Measurements from ENCODE around the gene FAF1. TPM values are rescaled to one million over a fixed set of nuclear protein-coding genes. Genes with fewer than 3 reads are reported as not detected.

FAF1 gene
- total and polyA plus RNA-seq, 9 of the 15 experiments (the other 6 are each of a cell fraction or from before 2014, with no cell fraction given): 48.7 to 225 (median 118) TPM

DNA sequence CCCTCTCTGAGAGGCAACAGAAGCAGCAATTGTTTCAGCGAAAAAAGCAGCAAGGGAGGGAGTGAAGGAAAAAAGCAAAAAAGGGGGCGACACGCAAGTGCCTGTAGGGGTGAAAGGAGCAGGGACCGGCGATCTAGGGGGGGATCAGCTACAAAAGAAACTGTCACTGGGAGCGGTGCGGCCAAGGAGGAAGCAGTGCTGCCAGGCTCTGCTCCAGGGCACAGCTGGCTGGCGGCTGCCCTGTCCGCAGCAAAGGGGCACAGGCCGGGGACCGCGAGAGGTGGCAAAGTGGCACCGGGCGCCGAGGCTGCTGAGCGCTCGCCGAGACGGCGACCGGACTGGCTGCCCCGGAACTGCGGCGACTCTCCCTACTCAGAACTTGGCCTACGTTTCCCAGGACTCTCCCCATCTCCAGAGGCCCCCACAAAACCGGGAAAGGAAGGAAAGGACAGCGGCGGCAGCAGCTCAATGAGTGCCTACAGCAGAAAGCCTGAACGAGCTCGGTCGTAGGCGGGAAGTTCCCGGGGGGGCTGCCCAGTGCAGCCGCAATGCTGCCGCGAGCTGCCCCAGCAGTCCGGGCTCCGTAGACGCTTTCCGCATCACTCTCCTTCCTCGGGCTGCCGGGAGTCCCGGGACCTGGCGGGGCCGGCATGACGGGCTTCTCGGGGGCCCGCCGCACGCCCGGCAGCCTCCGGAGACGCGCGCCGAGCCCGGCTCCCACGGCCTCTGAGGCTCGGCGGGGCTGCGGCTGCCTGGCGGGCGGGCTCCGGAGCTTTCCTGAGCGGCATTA lies 8.9 kb upstream of the FAF1 start (continued):
- TF ChIP-seq ZBTB17 (CRISPR knock-in tag; IDR thresholded peaks at IDR 0.05) (no peak), CC2D1A (IDR thresholded peaks at IDR 0.05) (peak; percentile 34; the same call in 1 of the 2 replicates), CBFA2T3 (IDR thresholded peaks at IDR 0.05) (no peak), SRSF7 (optimal IDR thresholded peaks at IDR 0.05; ENCODE audit: low read depth, low read length) (no peak), ZNF146 (CRISPR knock-in tag; IDR thresholded peaks at IDR 0.05; ENCODE audit: unreplicated experiment) (no peak), L3MBTL2 (IDR thresholded peaks at IDR 0.05) (no peak), SMARCA5 (IDR thresholded peaks at IDR 0.05) (no peak), GATAD2B (IDR thresholded peaks at IDR 0.05; ENCODE audit: borderline replicate concordance) (no peak), XRCC3 (IDR thresholded peaks at IDR 0.05) (no peak), ZNF282 (CRISPR knock-in tag; IDR thresholded peaks at IDR 0.05) (no peak; the same call in 1 of the 2 replicates), ZBTB8A (IDR thresholded peaks at IDR 0.05; ENCODE audit: partially characterized antibody) (no peak), BRD9 (IDR thresholded peaks at IDR 0.05; ENCODE audit: low read depth, partially characterized antibody) (peak; percentile 76), MCM5 (IDR thresholded peaks at IDR 0.05; ENCODE audit: low read depth) (no peak), ZSCAN29 (IDR thresholded peaks at IDR 0.05) (no peak), ETV6 (IDR thresholded peaks at IDR 0.05; ENCODE audit: borderline replicate concordance in 1 of 2, low read depth in 2 of 2, low read length in 1 of 2) (no peak), ETV6 (CRISPR knock-in tag; IDR thresholded peaks at IDR 0.05; ENCODE audit: borderline replicate concordance) (no peak)
- TF ChIP-seq, protein P1, sequence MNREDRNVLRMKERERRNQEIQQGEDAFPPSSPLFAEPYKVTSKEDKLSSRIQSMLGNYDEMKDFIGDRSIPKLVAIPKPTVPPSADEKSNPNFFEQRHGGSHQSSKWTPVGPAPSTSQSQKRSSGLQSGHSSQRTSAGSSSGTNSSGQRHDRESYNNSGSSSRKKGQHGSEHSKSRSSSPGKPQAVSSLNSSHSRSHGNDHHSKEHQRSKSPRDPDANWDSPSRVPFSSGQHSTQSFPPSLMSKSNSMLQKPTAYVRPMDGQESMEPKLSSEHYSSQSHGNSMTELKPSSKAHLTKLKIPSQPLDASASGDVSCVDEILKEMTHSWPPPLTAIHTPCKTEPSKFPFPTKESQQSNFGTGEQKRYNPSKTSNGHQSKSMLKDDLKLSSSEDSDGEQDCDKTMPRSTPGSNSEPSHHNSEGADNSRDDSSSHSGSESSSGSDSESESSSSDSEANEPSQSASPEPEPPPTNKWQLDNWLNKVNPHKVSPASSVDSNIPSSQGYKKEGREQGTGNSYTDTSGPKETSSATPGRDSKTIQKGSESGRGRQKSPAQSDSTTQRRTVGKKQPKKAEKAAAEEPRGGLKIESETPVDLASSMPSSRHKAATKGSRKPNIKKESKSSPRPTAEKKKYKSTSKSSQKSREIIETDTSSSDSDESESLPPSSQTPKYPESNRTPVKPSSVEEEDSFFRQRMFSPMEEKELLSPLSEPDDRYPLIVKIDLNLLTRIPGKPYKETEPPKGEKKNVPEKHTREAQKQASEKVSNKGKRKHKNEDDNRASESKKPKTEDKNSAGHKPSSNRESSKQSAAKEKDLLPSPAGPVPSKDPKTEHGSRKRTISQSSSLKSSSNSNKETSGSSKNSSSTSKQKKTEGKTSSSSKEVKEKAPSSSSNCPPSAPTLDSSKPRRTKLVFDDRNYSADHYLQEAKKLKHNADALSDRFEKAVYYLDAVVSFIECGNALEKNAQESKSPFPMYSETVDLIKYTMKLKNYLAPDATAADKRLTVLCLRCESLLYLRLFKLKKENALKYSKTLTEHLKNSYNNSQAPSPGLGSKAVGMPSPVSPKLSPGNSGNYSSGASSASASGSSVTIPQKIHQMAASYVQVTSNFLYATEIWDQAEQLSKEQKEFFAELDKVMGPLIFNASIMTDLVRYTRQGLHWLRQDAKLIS (CRISPR knock-in tag; IDR thresholded peaks at IDR 0.05): no peak

Data from K562 (cell line).